WERI-Rb-1 (cell line): ENCODE data around the gene C9orf85.

Experiments used
- DNase-seq: peaks from one replicate; pipeline ENCODE4 v3.0.0-alpha.2; 2020
- H3K27ac ChIP-seq: fragments of 250-450 bp; sonication (Bioruptor Pico); 2 replicates; pipeline ENCODE4 v1.5.1; 2020; ENCODE audit warnings: mild to moderate bottlenecking, moderate library complexity
- H3K27me3 ChIP-seq: fragments of 250-450 bp; sonication (Bioruptor Pico); 2 replicates; pipeline ENCODE4 v1.5.1; 2021; ENCODE audit warnings: mild to moderate bottlenecking, low read depth, moderate library complexity; ENCODE audit not compliant: insufficient read depth, severe bottlenecking
- H3K36me3 ChIP-seq: fragments of 250-450 bp; sonication (Bioruptor Pico); 2 replicates; pipeline ENCODE4 v1.5.1; 2020; ENCODE audit warnings: mild to moderate bottlenecking, moderate library complexity
- H3K4me3 ChIP-seq: 2 replicates; pipeline ENCODE4 v1.5.1; 2011; ENCODE audit warnings: low read depth, mild to moderate bottlenecking, control low read depth, low read length
- H3K9me3 ChIP-seq: fragments of 250-450 bp; sonication (Bioruptor Pico); 2 replicates; pipeline ENCODE4 v1.5.1; 2021; ENCODE audit warnings: mild to moderate bottlenecking, moderate library complexity; ENCODE audit not compliant: severe bottlenecking
- TF ChIP-seq, protein P1 (sequence below): IDR thresholded peaks from 2 replicates; pipeline ENCODE4 v1.5.1; 2011; ENCODE audit warnings: low read depth, mild to moderate bottlenecking, control low read depth, inconsistent platforms, low read length

C9orf85 gene

DNA sequence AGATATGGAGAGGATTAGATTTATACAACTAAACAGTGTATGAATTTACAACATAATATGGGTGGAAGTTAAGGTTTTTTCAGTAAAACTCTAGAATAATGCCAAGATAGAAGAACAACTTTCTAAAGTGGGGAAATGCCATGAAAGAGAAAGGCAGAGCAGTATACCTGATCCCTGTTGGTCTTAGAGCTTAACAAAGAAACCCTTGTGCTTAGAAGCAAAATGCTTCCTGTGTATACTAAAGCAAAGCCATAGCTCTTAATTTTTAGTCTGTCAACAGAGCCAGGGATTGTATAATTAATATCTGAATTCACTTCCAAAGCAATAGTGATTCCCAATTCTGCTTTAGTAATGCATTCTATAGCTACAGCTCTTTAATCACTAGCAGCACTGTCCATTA, 14.4 kb downstream of the C9orf85 start:
- no peak for DNase-seq
- Histone ChIP-seq H3K27ac (no peak overlapping the region), H3K9me3 (no peaks in the 10 kb centered on the region)

DNA sequence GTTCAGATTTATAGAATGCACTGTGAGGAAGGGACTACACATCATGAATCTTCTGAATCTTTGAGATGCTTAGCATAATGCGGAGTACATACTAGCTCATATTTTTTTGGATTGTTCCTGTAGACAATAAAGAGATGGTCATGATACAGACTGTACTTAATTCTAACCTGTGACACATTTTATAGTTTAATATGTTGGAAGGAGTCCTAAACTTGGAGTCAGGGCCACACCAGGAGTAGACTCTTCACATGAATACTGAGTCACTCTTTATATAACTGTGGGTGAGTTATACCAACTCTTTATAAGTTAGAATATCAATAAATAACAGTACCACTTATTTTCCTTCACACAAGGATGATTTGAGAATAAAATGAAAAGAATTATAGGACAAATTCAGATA, 16.9 kb downstream of the C9orf85 start:
- Histone ChIP-seq H3K4me3 (no peak overlapping the region), H3K27ac (no peak overlapping the region), H3K27me3 (no peaks in the 10 kb centered on the region), H3K9me3 (no peaks in the 10 kb centered on the region), H3K36me3 (no peaks in the 10 kb centered on the region)
- TF ChIP-seq, protein P1, sequence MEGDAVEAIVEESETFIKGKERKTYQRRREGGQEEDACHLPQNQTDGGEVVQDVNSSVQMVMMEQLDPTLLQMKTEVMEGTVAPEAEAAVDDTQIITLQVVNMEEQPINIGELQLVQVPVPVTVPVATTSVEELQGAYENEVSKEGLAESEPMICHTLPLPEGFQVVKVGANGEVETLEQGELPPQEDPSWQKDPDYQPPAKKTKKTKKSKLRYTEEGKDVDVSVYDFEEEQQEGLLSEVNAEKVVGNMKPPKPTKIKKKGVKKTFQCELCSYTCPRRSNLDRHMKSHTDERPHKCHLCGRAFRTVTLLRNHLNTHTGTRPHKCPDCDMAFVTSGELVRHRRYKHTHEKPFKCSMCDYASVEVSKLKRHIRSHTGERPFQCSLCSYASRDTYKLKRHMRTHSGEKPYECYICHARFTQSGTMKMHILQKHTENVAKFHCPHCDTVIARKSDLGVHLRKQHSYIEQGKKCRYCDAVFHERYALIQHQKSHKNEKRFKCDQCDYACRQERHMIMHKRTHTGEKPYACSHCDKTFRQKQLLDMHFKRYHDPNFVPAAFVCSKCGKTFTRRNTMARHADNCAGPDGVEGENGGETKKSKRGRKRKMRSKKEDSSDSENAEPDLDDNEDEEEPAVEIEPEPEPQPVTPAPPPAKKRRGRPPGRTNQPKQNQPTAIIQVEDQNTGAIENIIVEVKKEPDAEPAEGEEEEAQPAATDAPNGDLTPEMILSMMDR, result no peak
- no peak for DNase-seq

More for the DNA sequence above, 14.4 kb downstream of the C9orf85 start:
- H3K27me3 ChIP-seq, result no peaks in the 10 kb centered on the region
- H3K36me3 ChIP-seq, result no peaks in the 10 kb centered on the region
- no peak overlapping the region for H3K4me3 ChIP-seq
- TF ChIP-seq, protein P1, result no peak

DNA sequence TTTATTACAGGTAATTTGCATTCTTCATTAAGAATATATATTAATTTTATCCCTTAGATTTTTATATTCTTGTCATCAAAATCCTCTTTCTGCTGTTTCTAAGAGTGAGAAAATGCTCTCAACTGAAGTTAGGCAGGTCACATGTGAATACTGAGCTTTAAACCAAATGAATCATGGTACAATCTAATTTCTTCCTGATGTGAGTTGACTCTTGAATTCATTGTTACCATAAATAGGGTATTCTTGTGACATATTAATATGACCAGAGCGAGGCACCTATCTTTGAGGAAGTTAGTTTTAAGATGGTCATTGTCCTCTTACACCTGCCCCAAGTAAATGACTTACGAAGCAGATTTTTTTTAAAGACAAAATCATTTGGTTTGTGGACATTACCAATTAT, 17.4 kb downstream of the C9orf85 start:
- TF ChIP-seq, protein P1, result no peak
- Histone ChIP-seq H3K36me3 (no peaks in the 10 kb centered on the region), H3K27ac (no peak overlapping the region), H3K4me3 (no peak overlapping the region), H3K27me3 (no peaks in the 10 kb centered on the region), H3K9me3 (no peaks in the 10 kb centered on the region)
- DNase-seq, result no peak

GRCh38 chr9:71929223-71929622, 17.8 kb downstream of the C9orf85 start:
- no peak for DNase-seq
- Histone ChIP-seq H3K36me3 (no peaks in the 10 kb centered on the region), H3K4me3 (no peak overlapping the region), H3K9me3 (no peaks in the 10 kb centered on the region), H3K27me3 (no peaks in the 10 kb centered on the region), H3K27ac (no peak overlapping the region)
- TF ChIP-seq, protein P1, result no peak

- TF ChIP-seq, protein P1, result no peak
- Histone ChIP-seq H3K36me3 (no peaks in the 10 kb centered on the region), H3K27me3 (no peaks in the 10 kb centered on the region), H3K27ac (no peak overlapping the region), H3K9me3 (no peaks in the 10 kb centered on the region), H3K4me3 (no peak overlapping the region)
- no peak for DNase-seq
Measured at GRCh38 chr9:71929791-71930440, 18.5 kb downstream of the C9orf85 start.

DNA sequence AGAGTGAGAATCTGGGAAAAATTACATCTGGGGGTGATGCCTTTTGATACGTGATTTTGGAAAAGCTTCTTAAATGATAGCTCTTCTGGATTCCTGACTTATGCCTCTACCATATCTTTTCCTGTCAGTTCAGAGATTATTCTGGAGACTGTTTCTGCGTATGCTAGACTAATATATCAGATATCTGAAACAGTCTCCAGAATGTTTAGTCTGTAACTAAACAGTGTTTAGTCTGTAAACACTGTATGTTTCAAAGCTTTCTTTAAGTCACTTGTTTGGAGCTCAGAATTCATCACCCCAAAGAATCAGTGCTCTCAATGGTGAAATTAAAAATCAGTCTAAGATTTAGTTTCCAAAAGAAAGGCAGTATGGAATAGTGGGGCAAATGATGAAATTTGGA, 19.7 kb downstream of the C9orf85 start:
- no peak for DNase-seq
- Histone ChIP-seq H3K4me3 (no peak overlapping the region), H3K36me3 (no peaks in the 10 kb centered on the region), H3K27ac (no peak overlapping the region), H3K27me3 (no peaks in the 10 kb centered on the region), H3K9me3 (no peaks in the 10 kb centered on the region)
- TF ChIP-seq, protein P1, result no peak
